UCSD-AML1 (cell line): ENCODE data around the gene NOP9.
"Not testable (repeated sequence)": the region's sequence is repeated elsewhere in the genome, so short reads cannot be mapped to it uniquely, and the experiment has no call there.

ENCODE experiments used
- DNase-seq: peaks from one replicate; lab custom pipeline; 2025; ENCODE audit not compliant: unreplicated experiment; lab: John Stamatoyannopoulos, UW

Gene NOP9

DNA sequence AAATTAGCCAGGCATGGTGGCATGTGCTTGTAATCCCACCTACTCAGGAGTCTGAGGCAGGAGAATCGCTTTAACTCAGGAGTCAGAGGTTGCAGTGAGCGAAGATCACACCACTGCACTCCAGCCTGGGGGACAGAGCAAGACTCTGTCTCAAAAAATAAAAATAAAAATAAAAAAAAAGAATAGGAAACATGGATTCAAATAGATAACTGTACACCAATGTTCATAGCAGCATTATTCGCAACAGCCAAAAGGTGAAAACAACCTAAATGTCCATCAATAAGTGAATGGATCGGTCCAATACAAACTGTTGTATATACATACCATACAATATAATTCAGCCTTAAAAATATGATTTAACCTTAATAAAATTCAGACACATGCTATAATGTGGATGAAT, 43.2 kb downstream of the NOP9 start:
- no peak for DNase-seq

DNA sequence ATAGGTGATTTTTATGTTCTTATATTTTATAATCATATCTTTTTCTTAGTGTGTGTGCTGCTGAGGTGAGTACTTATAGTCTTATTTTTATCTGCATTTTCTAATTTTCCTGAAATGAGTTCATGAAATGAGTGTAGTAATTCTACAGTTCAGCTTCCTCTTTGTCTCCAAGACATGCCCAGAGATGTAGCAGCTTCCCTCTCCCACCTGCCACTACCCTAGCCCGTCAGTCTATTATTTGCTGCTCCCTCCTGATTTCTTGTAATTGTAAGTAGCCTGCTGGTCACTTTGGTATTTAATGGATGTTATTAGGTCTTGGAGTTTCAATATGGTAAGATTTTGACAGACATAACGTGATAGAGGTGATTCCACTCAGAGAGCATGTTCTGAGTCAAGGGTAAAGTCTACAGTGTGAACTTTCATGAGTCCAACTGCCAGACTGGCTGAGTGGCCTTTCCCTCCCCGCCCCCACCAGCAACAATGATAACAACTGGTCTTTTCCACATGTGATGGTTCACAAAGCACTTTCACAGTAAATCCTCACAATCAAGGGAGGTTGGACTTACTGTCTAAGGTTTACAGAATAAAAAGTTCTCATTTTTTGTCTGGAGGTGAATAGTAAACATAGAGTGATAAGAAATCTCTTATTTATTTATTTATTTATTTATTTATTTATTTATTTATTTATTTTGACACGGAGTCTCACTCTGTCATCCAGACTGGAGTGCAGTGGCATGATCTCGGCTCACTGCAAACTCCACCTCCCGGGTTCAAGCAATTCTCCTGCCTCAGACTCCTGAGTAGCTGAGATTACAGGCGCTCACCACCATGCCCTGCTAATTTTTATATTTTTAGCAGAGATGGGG, 44.4 kb downstream of the NOP9 start:
- DNase-seq, result no peak

DNA sequence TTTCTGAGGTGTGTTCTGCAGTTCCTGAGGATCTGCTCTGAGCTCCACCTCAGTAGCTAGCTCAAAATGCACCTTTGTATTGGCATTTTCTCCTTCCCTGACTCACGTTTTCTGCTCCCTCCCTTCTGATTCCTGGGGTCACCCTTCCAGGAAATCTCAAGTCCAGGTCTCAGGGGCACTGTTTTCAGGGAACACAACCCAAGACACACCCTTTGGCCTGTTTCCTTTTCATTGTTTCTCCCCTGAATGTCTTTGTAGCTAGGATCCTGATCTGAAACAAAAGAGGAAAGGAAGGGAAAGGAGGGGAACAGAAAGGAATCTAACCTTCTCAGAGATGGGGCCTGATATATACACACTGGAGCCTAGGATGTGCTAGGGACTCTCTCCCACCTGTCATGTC, 47.5 kb downstream of the NOP9 start:
- DNase-seq, result no peak

DNA sequence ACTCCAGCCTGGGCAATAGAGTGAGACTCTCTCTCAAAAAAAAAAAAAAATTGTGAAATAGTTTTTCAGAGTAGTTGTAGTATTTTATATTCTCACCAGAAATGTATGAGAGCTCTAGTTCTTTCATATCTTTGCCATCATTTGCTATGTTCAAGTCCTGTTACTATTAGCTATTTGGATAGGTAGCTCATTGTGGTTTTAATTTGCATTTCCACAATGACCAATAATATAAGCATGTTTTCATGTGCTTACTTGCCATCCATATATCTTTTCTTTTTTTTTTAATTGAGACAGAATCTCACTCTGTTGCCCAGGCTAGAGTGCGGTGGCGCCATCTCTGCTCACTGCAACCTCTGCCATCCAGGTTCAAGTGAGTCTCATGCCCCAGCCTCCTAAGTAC, 48.5 kb downstream of the NOP9 start:
- DNase-seq, result no peak

DNA sequence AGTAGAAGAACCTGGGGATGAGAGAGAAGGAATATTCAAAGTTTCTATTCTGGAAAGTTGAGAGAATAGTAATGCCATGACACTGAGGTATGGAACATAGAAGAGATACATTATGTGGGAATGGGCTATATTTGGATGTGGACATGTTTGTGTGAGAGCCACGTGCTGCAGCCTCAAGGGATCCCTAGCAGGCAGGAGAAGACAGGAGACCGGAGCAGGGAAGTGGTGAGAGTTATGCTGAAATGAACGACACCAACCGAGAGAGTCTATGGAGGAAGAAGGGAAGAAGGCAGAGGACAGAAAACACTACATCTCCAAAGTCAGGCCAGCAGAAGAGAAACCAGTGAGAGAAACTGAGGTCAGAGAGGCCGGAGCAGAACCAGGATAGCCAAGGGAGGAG, 50.1 kb downstream of the NOP9 start:
- DNase-seq, result no peak

DNA sequence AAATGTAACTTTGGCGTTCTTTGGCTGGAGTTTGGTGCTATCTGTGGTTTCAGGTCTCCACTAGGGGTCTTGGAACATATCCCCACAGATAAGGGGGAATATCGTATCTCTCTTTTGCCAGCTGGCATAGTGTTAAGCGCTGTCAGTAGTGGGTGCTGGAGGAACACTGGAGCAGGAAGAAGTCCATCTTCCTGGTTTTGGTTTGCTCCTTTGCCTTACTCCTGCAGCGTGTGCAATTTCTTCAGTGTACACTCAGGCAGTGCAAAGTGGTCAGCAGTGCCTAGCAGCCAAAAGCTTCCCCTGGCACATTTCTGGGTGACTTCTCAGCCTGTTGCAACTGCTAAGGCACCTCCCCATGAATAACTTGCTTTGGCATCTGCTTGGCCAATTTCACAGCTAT, 51.9 kb downstream of the NOP9 start:
- no peak for DNase-seq

DNA sequence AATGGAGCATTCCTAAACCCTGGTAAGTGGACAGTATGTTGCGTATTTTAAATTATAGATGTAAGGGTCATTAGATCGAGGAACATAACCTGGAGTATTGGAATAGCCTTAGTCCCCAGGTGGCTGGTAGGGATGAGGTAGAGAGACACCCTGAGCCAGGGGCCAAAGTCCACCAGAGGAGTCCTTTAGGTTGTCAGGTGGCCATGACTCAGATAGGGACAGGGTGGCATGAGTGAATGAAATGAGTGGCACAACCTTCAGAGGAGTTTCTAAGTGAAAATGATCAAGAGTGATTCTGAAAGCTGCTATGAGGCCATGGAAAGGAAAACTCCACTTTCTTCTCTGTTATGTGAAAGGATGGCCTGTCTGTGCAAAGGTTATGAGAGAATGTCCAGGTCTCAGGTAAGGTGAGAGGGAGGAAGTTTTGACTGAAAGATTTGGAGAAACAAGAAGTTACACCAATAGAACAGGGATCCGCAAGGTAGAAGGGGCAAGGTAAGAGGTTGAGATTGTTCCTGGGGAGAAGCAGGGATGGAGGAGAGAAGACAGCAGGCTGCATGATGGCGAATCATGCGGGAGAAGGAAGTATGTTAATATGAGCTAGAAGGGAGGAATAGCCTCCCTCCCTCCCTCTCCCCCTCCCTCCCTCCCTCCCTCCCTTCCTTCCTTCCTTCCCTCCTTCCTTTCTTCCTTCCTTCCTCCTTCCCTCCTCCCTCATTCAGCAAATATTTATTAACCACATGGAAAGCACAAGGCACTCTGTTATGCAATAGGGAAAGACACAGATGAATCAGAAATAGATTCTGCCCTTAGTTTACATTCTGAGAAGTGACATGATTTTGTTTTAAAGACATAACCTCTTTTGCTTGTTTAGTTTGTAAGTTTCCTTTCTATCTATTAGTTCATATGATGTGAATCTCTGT, 54.2 kb downstream of the NOP9 start:
- no peak for DNase-seq

DNA sequence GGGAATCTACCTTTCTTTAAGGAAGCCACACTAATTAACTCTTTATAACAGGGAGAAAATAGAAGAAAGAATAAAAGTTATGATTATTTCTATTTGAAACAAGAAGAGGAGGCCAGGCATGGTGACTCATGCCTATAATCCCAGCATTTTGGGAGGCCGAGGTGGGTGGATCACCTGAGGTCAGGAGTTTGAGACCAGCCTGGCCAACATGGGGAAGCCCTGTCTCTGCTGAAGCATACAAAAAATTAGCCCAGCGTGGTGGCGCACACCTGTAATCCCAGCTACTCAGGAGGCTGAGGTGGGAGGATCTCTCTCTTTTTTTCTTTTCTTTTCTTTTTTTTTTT, 54.8 kb downstream of the NOP9 start:
- not testable (repeated sequence) for DNase-seq

DNA sequence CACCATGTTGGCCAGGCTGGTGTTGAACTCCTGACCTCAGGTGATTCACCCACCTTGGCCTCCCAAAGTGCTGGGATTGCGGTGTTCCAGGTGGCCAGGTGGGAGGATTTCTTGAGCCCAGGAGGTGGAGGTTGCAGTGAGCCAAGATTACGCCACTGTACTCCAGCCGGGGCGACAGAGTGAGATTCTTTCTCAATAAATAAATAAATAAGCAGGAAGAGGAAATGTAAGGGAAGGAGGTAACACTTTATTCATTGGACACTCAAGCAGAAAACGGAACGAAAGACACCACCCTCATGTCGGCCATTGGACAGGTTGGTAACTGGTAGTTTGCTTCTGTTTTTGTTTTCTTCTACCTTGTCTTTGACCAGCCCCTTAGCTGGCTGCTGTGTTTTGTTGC, 55.4 kb downstream of the NOP9 start:
- DNase-seq, result no peak

DNA sequence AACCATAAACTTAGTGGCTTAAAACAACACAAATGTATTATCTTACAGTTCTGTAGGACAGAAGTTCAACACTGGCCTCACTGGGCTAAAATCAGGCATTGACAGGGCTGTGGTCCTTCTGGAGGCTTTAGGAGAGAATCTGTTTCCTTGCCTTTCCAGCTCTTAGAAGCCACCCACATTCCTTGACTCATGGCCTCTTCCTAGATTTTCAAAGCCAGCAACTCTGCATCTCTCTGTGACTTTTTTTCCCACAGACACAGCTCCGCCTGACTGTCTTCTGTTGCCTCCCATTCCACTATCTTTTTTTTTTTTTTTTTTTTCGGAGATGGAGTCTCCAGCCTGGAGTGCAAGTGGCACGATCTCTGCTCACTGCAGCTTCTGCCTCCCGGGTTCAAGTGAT, 56.6 kb downstream of the NOP9 start:
- DNase-seq, result no peak
